Measurements from ENCODE around the gene SPAG8.

The SPAG8 gene

DNA sequence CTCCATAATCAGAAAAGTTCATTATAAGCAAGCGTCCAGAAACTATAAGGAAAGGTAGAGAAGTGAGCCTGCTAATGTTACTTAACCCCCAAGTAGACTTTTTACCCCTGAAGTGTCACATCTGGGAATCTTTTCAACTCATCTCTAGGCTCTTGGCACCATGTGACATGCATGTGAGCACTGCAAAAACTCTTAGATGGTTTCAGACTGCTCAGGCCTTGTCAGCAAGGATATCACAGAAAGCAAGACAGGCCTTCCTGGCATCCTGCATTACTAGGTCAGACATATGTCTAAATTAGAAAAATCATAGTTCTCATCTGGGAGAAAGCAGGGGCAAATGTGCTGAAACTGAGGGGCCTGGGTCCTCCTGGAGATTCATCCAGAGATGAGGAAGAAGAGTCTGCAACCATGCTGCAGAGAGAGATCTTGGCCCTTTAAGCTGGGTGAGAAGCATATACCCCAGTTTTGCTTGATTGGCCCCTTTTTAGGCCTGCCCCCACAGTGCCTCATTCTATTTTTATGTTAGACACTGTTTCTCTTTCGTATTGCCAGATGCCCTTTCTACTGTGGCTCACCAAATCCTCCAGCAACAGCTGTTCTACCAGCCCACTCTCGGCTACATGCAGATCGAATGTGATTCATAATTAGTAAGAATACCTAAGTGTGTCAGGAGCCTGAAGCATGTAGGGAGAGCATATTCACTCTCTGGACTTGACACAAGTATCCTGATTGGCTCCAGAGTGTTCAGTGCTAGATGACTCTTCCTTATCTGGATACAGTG lies 35.9 kb upstream of the SPAG8 start:
- Histone ChIP-seq H3K9me3 (no peaks in the 10 kb centered on the region), H3K4me1 (ENCODE audit: control insufficient read depth in 1 of 2, insufficient read depth in 1 of 2, low read depth in 1 of 2, low read length in 1 of 2) (peaks cover 38 to 41% of the 10 kb centered on the region in 2 experiments), H3K4me3 (ENCODE audit: low read depth in 1 of 2, low read length in 1 of 2) (no peak overlapping the region), H3K27ac (no peak overlapping the region), H3K27me3 (peaks cover 76% of the 10 kb centered on the region), H3K36me3 (no peaks in the 10 kb centered on the region)
- TF ChIP-seq, protein P1, sequence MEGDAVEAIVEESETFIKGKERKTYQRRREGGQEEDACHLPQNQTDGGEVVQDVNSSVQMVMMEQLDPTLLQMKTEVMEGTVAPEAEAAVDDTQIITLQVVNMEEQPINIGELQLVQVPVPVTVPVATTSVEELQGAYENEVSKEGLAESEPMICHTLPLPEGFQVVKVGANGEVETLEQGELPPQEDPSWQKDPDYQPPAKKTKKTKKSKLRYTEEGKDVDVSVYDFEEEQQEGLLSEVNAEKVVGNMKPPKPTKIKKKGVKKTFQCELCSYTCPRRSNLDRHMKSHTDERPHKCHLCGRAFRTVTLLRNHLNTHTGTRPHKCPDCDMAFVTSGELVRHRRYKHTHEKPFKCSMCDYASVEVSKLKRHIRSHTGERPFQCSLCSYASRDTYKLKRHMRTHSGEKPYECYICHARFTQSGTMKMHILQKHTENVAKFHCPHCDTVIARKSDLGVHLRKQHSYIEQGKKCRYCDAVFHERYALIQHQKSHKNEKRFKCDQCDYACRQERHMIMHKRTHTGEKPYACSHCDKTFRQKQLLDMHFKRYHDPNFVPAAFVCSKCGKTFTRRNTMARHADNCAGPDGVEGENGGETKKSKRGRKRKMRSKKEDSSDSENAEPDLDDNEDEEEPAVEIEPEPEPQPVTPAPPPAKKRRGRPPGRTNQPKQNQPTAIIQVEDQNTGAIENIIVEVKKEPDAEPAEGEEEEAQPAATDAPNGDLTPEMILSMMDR (IDR thresholded peaks at IDR 0.05), result no peak

DNA sequence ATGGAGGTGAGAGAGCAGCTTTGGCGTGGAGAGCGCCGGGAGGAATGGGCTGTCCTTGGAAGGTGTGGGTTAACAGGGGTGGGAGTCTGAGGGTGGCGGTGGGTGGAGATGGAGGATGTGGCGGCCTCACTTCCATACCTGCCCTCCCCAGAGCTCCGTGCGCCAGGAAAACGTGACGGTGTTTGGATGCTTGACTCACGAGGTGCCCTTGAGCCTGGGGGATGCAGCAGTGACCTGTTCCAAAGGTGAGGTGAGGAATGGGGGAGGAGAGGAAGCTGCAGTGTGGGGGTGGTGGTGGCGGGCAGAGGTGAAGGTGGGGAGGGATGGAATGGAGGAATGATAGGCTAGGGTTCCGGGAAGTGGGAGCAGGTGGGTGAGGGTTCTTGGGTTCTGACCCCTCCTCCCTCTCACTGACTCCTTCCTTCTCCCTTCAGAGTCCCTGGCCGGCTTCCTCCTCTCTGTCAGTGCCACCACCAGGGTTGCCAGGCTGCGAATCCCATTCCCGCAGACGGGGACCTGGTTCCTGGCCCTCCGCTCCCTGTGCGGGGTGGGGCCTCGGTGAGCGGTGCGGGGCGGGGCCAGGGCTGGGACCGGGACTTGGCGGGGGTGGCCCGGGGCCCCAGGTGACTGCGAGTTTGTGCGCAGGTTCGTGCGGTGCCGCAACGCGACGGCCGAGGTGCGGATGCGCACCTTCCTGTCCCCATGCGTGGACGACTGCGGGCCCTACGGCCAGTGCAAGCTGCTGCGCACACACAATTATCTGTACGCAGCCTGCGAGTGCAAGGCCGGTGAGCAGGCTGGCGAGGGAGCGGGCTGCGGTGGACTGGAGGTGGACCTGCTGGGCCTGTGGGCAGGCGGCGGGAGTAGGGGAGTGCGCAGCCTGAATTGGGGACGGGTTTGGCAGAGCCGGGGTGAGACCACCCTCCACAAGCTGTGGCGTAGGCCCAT lies 34.0 kb upstream of the SPAG8 start:
- H3K9me3 ChIP-seq, result no peaks in the 10 kb centered on the region
- peak overlapping the region; percentile 75 for H3K27ac ChIP-seq
- H3K36me3 ChIP-seq, result no peaks in the 10 kb centered on the region
- TF ChIP-seq, protein P1 (IDR thresholded peaks at IDR 0.05), result no peak
- H3K27me3 ChIP-seq, result peaks cover 76% of the 10 kb centered on the region
- peak overlapping the region; percentile 31 to 54 for H3K4me3 ChIP-seq (ENCODE audit: low read depth in 1 of 2, low read length in 1 of 2)
- H3K4me1 ChIP-seq (ENCODE audit: control insufficient read depth in 1 of 2, insufficient read depth in 1 of 2, low read depth in 1 of 2, low read length in 1 of 2), result peaks cover 44 to 53% of the 10 kb centered on the region in 2 experiments

DNA sequence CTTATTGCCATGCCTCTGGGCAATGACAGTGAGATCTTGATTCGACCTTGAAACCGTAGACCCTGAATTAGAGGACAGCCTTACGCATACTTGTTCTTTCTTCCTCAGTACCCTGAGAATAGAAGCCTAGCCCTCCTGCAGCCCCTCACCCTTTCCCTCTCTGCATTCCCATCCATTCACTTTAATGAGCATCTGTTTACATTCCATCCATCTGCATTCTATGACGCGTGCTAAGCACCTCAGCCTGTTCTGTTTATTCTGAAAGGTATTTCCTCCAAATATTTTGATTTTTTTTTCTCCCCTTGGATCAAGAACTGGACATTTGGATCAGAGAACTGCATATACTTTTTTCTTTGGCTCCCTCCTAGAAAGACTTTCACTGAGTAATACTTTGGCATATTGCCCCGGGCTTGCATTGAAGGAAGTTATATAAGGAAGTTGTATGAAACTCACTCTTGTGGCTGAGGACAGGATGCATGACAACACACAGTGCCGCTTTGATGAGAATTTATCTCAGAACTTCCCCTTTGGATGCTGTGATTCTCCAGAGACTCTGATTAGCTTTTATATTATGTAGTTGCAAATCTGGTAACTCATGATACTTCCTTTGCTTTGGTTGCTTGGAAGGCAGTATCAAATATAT lies 32.7 kb upstream of the SPAG8 start:
- Histone ChIP-seq H3K4me1 (ENCODE audit: control insufficient read depth in 1 of 2, insufficient read depth in 1 of 2, low read depth in 1 of 2, low read length in 1 of 2) (peaks cover 44 to 53% of the 10 kb centered on the region in 2 experiments), H3K9me3 (no peaks in the 10 kb centered on the region), H3K36me3 (no peaks in the 10 kb centered on the region), H3K4me3 (ENCODE audit: low read depth in 1 of 2, low read length in 1 of 2) (peak overlapping the region in 1 of 2 experiments; percentile 54), H3K27ac (peak overlapping the region; percentile 75), H3K27me3 (peaks cover 76% of the 10 kb centered on the region)
- TF ChIP-seq, protein P1 (IDR thresholded peaks at IDR 0.05), result peak; percentile 38

DNA sequence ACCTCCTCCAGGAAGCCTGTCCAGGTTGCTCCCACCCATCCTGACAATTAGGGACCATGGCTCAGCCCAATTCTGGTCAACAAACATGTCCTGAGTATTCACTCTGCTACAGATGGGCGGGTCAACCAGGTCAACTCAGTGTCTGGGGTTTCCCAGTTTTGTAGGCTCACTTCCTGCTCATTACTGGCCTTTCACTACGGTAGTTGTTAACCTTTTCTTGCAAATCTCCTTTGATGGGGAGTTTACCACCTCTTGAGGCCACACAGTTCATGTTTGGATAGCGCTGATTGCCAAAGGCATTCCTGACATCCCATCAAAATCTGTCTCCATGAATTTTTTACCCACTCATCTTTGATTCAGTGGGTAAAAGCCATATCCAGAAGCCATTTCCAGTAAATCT lies 30.7 kb upstream of the SPAG8 start:
- Histone ChIP-seq H3K36me3 (no peaks in the 10 kb centered on the region), H3K4me3 (ENCODE audit: low read depth in 1 of 2, low read length in 1 of 2) (no peak overlapping the region), H3K4me1 (ENCODE audit: control insufficient read depth in 1 of 2, insufficient read depth in 1 of 2, low read depth in 1 of 2, low read length in 1 of 2) (peaks cover 44 to 53% of the 10 kb centered on the region in 2 experiments), H3K9me3 (no peaks in the 10 kb centered on the region), H3K27me3 (peaks cover 76% of the 10 kb centered on the region), H3K27ac (no peak overlapping the region)
- TF ChIP-seq, protein P1 (IDR thresholded peaks at IDR 0.05), result no peak

DNA sequence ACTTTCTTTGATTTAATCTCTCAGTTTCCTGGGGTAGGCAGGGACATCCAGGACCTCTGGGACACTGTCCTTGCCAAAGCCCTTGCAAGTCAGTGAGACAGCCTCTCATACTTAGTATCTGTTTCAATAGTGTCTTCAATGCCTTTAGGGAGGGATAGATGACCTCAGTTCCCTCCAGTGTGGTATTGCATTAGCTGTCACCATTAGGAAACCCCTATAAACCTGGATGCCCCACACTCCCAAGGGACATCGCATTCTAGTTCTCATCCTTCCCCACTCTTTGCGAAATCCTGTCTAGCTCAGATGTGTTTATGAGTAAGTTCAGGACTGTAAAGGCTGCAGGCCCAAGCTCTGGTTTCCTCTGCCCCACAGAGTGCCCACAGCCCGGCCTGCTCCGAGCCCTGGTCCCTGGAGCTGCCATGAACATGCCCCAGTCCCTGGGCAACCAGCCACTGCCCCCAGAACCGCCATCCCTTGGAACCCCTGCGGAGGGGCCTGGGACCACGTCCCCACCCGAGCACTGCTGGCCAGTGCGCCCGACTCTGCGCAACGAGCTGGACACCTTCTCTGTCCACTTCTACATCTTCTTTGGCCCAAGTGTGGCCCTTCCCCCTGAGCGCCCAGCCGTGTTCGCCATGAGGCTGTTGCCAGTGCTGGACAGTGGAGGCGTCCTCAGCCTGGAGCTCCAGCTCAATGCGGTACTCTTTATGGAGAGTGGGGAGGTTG lies 30.1 kb upstream of the SPAG8 start:
- H3K9me3 ChIP-seq, result no peaks in the 10 kb centered on the region
- TF ChIP-seq, protein P1 (IDR thresholded peaks at IDR 0.05), result no peak
- peaks cover 44 to 53% of the 10 kb centered on the region in 2 experiments for H3K4me1 ChIP-seq (ENCODE audit: control insufficient read depth in 1 of 2, insufficient read depth in 1 of 2, low read depth in 1 of 2, low read length in 1 of 2)
- H3K27me3 ChIP-seq, result peaks cover 76% of the 10 kb centered on the region
- H3K27ac ChIP-seq, result no peak overlapping the region
- no peaks in the 10 kb centered on the region for H3K36me3 ChIP-seq
- no peak overlapping the region for H3K4me3 ChIP-seq (ENCODE audit: low read depth in 1 of 2, low read length in 1 of 2)
